ENCODE data around the gene CYP46A1.
A peak's percentile ranks its signal among the peaks of the same experiment; 100 is the strongest.
"Not testable (repeated sequence)": the region's sequence is repeated elsewhere in the genome, so short reads cannot be mapped to it uniquely, and the experiment has no call there.

Gene CYP46A1

GRCh38 chr14:99683619-99684409 lies at the start of gene CYP46A1:
CYP46A1 (plus strand) TSS chr14:99684298; CDS start chr14:99684418, 120 bp downstream.
- DNase-seq (ENCODE audit: low spot score): peak; percentile 98

DNA sequence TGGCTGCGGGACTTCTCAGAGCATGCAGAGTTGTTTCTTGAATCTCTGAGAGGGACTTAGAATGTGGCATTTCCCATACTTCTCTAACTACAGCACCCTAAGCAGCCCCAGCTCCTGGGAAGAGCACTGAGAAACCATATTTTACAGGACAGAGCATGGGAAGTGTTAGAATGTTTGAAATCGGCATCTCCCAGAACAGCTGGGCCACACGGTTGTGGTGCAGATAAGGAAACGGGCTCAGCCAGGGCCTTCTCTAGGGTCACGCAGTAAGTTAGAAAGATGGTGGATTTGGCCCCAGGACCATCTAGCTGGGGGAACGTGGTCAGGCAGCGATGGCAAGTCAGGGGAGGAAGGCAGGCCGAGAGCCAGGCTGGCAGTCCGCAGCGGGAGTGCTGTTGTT lies 49.7 kb upstream of the CYP46A1 start:
- no peak for DNase-seq (ENCODE audit: low spot score)

DNA sequence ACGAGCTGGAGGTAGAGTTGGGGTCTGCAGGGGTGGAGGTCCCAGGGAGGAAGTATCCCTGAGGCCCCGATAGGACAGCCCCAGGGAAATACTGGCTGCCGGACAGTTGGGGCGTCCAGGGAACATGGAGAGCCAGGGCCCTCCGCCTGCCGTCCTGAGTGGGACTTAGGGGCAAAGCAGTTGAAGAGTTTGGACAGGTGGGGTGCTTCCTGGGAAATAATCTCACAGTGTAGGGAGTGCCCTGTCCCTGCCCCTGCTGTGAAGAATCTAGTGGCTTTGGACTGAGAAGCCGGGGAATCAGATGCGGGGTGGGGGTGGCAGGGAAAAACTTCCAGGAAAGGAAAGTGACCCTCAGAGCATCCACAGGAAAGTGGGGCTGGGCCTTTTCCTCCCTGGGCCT lies 49.0 kb upstream of the CYP46A1 start:
- no peak for DNase-seq (ENCODE audit: low spot score)

- DNase-seq (ENCODE audit: low spot score): no peak
Measured at GRCh38 chr14:99636487-99636886, 47.6 kb upstream of the CYP46A1 start.

DNA sequence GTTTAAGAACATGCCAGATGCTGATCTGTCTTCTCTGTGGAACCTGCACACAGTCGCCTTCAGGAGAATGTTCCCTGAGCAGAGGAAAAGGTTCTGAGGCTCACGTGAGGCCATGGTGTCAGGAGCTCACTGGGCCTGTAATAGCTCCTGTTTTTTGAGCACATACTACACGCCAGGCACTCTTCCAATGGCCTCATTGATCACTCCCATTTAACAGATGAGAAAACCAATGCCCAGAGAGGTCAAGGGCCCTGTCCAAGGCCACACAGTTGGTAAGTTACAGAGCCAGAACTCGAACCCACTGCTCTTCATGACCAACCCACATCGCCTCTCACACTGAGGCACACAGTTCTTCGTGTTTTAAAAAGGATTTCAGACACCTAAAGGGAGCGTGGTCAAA lies 46.5 kb upstream of the CYP46A1 start:
- no peak for DNase-seq (ENCODE audit: low spot score)

- not testable (repeated sequence) for DNase-seq (ENCODE audit: low spot score)
Measured at GRCh38 chr14:99642771-99643170, 41.3 kb upstream of the CYP46A1 start.

DNA sequence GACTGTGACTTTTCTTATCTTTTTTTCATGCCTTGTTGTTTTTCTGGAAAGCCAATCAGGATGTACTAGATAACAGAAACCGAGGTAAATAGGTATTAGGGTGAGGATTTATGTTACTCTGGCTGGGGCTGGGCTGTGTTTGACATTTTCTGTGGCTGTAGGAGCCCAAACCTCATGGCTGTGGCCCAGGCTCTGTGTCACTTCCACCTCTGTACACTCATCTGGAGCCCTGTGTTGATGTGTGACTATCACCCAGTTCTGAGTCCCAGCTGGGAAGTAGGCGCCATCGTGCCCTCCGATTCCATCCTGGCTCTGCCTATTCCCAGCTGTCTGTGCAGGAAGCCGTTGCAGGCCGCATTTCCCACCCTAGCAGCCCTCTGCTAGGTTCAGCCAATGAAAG lies 40.8 kb upstream of the CYP46A1 start:
- no peak for DNase-seq (ENCODE audit: low spot score)

- DNase-seq (ENCODE audit: low spot score): no peak
Measured at GRCh38 chr14:99644035-99644587, 40.0 kb upstream of the CYP46A1 start.

GRCh38 chr14:99644723-99645544 lies 39.2 kb upstream of the CYP46A1 start, which contains the start of gene HHIPL1:
HHIPL1 (plus strand) TSS chr14:99645129; CDS start chr14:99645208, 79 bp downstream.
- no peak for DNase-seq (ENCODE audit: low spot score)

DNA sequence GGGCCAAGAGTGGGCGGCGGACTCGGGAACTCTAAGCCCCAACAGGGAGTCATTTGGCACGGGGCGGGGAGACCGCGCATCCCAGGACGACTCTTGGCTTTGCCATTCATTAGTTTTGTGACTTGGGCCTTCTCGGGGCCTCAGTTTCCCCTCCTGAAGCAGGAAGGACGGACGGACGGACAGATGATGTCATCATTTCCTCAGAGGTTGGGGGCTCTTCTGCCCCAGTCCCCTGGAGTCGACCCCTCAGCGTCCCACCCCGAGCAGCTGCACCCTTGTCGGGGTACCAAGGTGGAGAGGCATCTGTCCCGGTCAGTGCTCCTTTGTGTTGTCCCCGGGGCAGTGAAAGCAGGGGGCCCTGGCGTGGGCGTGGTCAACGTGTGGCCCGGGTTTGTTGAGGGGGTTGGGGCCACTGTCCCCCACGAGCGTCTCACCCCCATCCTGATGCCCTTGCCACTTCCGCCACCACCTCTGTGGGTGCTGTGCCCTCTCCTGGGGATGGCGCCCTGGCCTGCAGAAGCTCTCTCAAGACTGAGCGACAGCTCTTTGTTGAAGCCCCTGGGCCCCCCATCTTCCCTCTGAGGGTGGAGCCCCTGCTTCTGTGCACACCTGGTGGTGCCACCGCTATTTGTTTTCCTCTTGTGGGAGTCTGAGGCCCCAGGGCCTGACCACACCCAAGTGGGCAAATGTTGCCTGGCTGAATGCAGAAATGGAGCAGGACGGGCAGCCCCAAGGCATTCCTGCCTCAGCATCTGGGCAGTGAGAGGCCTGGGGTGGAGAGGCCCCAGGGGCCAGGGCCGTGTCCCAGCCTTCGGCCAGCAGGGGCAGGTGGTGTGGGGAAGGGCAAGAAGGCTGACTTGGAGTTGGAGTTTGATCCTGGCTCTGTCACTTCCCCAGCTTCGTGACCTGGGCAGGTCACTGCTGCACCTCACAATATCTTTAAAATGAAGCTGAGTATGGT lies 38.3 kb upstream of the CYP46A1 start:
- no peak for DNase-seq (ENCODE audit: low spot score)

DNA sequence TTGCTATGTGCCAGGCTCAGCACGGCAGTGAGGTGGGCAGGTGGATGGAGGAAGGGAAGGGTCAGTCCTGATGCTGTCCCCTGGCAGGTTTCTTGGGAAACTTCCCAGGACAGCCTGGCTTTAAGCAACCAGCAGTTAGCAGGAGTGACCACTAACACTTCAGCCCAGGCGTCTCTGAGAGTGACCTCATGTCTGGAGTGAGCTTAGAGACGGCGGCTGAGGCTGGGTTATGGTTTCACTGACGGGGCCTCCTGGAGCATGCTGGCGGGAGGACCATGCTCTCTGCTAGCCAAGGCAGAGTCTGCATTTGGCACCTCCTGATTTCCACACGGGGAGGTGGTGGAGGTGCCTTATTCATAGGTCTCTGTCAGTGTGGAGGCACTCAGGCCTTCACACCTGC lies 36.7 kb upstream of the CYP46A1 start:
- no peak for DNase-seq (ENCODE audit: low spot score)

DNA sequence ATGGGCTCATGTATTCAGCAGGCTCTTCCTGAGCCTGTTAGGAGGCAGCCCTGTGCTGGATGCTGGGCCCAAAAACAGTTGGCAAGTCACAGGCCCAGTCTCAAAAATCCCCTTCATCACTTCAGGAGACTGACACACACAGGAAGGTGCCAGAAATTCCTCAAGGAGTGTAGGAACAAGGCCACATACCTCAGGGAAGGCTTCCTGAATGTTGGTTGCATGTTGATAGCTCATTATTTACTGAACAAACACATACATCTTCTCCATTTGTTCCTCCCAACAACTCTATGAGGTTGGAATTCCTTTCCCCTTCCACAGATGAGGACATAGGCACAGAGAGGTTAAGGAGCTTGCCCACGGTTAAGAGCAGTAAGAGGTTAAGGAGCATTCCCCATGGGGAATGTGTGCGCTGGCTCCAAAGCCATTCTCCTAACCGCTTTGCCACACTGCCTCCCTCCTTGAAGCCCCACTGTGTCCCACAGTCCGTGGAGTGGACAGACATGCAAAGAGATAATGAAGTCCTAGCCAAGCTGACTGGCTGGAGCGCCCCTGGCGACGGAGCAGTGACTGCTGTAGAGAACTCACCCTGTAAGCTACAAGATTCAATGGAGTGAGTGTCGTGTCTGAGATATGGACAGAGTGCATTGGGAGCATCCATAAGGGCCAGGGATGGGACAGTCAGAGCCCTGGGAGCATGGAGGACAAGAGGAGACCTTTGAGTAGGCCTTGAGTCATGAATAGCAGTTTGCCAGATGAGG lies 35.9 kb upstream of the CYP46A1 start:
- no peak for DNase-seq (ENCODE audit: low spot score)

GRCh38 chr14:99649219-99649618 lies 34.9 kb upstream of the CYP46A1 start:
- DNase-seq (ENCODE audit: low spot score): no peak

GRCh38 chr14:99649643-99650042 lies 34.5 kb upstream of the CYP46A1 start:
- no peak for DNase-seq (ENCODE audit: low spot score)

DNA sequence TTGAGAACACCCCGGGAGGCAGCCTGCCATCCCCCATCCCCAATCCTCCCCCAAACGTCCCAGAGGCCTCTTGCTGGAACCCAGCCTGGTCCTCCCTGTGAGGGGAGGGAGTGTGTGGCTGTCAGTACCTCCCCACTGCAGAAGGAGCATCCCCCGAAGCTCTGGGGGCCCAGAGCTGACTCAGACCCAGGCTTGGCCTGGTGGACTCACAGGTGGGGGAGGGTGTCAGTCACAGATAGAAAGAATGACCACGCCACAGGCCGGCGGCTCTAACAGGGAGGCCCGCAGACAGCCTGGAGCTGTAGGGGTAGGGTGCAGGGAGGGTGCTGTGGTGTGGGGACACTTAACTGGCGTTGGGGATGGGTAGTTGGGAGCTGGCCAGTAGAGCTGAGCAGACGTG lies 33.9 kb upstream of the CYP46A1 start:
- DNase-seq (ENCODE audit: low spot score): no peak

DNA sequence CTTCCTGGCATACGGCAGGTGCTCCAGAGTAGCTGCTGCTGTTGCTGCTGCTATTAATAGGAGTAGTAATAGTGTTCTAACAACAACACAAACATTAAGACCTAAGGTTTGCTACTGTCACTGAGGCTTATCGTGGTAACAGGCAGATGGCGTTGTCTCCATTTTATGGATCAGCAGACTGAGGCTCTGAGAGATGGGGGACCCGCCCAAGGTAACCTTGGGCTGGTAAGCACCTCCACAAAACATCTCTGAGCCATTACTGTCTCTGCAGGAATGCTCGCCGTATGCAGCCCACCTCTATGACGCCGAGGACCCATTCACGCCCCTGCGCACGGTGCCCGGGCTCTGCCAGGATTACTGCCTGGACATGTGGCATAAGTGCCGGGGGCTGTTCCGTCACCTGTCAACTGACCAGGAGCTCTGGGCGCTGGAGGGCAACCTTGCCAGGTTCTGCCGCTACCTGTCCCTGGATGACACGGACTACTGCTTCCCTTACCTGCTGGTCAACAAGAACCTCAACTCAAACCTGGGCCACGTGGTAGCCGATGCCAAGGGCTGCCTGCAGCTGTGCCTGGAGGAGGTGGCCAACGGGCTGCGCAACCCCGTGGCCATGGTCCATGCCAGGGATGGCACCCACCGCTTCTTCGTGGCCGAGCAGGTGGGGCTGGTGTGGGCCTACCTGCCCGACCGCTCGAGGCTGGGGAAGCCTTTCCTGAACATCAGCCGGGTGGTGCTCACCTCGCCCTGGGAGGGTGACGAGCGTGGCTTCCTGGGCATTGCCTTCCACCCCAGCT lies 31.9 kb upstream of the CYP46A1 start:
- no peak for DNase-seq (ENCODE audit: low spot score)

DNA sequence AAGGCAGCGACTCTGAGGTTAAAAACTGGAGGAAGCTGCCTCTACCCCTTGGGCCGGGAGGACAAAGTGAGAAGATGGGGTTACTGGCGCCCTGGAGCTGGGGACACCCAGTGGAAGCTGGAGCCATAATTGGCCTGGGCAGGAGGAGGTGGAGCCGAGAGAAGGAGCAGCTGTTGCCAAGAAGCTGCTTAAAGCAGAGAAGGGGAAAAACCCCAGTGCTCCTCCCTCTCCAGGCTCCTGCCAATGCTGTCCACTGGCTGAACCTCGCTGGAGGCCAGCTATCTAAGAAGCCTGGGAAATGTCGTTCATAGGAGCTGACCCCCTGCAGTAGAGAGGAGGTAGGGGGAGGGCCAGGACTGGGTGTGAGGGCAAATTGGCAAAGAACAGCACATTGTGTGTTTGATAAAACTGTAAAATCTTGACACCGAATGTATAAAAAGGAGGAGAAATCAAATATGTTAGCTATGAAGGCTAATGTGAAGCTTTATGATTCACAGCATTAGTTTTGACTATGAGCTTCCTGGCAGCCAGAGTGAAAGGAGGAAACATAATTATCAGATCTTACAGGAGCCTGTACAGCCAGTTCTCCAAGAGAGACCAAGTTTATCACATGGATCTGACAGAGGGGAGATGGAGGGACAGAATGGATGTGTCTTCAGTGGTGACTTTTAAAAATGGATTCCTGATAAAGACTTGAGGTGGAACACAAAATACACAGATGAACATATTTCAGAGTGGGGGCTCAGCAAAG lies 29.7 kb upstream of the CYP46A1 start:
- no peak for DNase-seq (ENCODE audit: low spot score)

GRCh38 chr14:99655521-99655920 lies 28.6 kb upstream of the CYP46A1 start:
- DNase-seq (ENCODE audit: low spot score): no peak

- no peak for DNase-seq (ENCODE audit: low spot score)
Measured at GRCh38 chr14:99656171-99656570, 27.9 kb upstream of the CYP46A1 start.
